Left lung (tissue), 10 donors: ENCODE data around the gene CENPP. TPM values are rescaled to one million over a fixed set of nuclear protein-coding genes. Genes with fewer than 3 reads are reported as not detected.
A peak's percentile ranks its signal among the peaks of the same experiment; 100 is the strongest.

Experiments used
- ATAC-seq: fragments of 200-7000 bp; cut with Tn5 transposase; one replicate; pipeline ENCODE4 v1.9.1; 2020; ENCODE audit warnings: moderate library complexity
- DNase-seq, 4 donors: peaks; one replicate each; pipeline ENCODE4 v3.0.0-alpha.2; 2013 to 2020
- H3K27ac ChIP-seq, 2 donors: fragments of 200-600 bp; sonication (generic) in 1 of 2; one replicate each; pipeline versions ENCODE4 v1.5.0 to v1.8.0; 2020 to 2021
- H3K27me3 ChIP-seq, 2 donors: fragments of 200-600 bp; sonication (generic) in 1 of 2; one replicate each; pipeline versions ENCODE4 v1.5.0 to v1.8.0; 2020 to 2021
- H3K36me3 ChIP-seq, 2 donors: fragments of 200-600 bp; sonication (generic) in 1 of 2; one replicate each; pipeline versions ENCODE4 v1.5.0 to v1.8.0; 2020 to 2021
- H3K4me1 ChIP-seq, 2 donors: fragments of 200-600 bp; one replicate each; pipeline ENCODE4 v1.8.0; 2021
- H3K4me3 ChIP-seq, 2 donors: fragments of 200-600 bp; sonication (generic) in 1 of 2; one replicate each; pipeline versions ENCODE4 v1.5.0 to v1.8.0; 2020 to 2021; ENCODE audit warnings: mild to moderate bottlenecking in 1 of 2
- H3K9me3 ChIP-seq, 2 donors: fragments of 200-600 bp; sonication (generic) in 1 of 2; one replicate each; pipeline versions ENCODE4 v1.5.0 to v1.8.0; 2020 to 2021
- intact Hi-C, 2 donors: fragments of 100-400 bp; cut with DNase I; formaldehyde crosslinking; loops; one replicate each; pipeline versions ENCODE4 v1.11.2 to v1.14.2; 2022
- polyA plus RNA-seq, 6 donors: library from polyadenylated mRNA; unstranded; fragments of 120-200 nt; gene quantifications; one replicate each; pipeline ENCODE4 v1.2.1, GENCODE V29; 2013; ENCODE audit not compliant: insufficient read length in 6 of 6
- total RNA-seq, 2 donors: library from RNA; stranded (reverse); fragmentation: NEBNext Ultra II Directional; extraction: Animal tissue kit (Norgen Biotek cat#: 25700); gene quantifications; one replicate each; pipeline ENCODE4 v1.2.1, GENCODE V29; 2021
- TF ChIP-seq, protein P1 (sequence below), 2 donors: fragments of 200-600 bp; sonication (generic) in 1 of 2; IDR thresholded peaks; one replicate each; pipeline versions ENCODE4 v1.5.0 to v1.8.0; 2021; ENCODE audit warnings: antibody characterized with exemption in 2 of 2
- donor health status: DM: no; HTN: yes; CAD: no.
- donor health status: DM: no; HTN: no; CAD: no.

The CENPP gene
- total and polyA plus RNA-seq, 8 donors = 3.2 to 9.0 (median 5.7) TPM

DNA sequence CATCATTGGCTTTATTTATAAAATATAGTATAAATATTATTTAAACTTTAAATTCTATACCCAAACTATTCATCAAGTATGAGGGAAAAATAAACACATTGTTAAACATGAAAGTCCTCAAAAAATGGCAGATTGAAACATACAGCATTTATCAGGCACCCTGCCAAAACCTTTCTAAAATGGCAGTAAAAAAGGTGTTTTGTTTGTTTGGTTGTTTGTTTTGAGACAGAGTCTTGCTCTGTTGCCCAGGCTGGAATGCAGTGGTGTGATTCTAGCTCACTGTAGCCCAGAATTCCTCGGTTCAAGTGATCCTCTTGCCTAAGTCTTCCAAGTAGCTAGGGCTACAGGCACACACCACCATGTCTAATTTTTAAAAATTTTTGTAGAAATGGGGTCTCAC, 270.2 kb downstream of the CENPP start:
- ATAC-seq = no peak
- intact Hi-C loops = no loop called here
- no peaks in the 10 kb centered on the region for H3K27me3 ChIP-seq
- peaks cover 5 to 7% of the 10 kb centered on the region in 2 donors for H3K4me1 ChIP-seq
- H3K4me3 ChIP-seq = no peak overlapping the region
- DNase-seq = no peak
- TF ChIP-seq, protein P1, sequence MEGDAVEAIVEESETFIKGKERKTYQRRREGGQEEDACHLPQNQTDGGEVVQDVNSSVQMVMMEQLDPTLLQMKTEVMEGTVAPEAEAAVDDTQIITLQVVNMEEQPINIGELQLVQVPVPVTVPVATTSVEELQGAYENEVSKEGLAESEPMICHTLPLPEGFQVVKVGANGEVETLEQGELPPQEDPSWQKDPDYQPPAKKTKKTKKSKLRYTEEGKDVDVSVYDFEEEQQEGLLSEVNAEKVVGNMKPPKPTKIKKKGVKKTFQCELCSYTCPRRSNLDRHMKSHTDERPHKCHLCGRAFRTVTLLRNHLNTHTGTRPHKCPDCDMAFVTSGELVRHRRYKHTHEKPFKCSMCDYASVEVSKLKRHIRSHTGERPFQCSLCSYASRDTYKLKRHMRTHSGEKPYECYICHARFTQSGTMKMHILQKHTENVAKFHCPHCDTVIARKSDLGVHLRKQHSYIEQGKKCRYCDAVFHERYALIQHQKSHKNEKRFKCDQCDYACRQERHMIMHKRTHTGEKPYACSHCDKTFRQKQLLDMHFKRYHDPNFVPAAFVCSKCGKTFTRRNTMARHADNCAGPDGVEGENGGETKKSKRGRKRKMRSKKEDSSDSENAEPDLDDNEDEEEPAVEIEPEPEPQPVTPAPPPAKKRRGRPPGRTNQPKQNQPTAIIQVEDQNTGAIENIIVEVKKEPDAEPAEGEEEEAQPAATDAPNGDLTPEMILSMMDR (IDR thresholded peaks at IDR 0.05) = no peak
- H3K27ac ChIP-seq = no peak overlapping the region
- no peaks in the 10 kb centered on the region for H3K9me3 ChIP-seq
- no peaks in the 10 kb centered on the region for H3K36me3 ChIP-seq

DNA sequence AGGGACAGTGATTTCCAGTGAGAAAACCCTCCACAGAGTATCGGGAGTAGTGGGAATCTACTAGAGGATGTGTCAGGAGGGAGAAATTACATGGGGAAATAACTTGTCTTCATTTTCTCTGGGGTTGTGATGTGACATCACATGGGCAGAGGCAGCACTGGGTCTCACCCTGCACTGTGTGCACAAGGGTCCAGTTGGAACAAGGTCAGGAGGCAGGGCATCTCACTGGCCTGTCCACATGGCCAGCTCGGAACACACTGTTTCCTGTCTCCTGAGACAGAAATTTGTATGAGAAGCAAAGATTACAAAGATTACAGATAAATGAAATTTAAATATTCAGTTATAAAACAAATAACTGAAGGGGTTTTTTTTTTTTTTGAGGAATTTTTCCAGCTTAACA, 272.6 kb downstream of the CENPP start:
- intact Hi-C loops = no loop called here
- Histone ChIP-seq H3K9me3 (no peaks in the 10 kb centered on the region), H3K36me3 (no peaks in the 10 kb centered on the region), H3K27me3 (no peaks in the 10 kb centered on the region), H3K27ac (no peak overlapping the region), H3K4me1 (peaks cover 0 to 5% of the 10 kb centered on the region in 2 donors), H3K4me3 (no peak overlapping the region)
- TF ChIP-seq, protein P1 (IDR thresholded peaks at IDR 0.05) = no peak
- no peak for DNase-seq
- no peak for ATAC-seq

DNA sequence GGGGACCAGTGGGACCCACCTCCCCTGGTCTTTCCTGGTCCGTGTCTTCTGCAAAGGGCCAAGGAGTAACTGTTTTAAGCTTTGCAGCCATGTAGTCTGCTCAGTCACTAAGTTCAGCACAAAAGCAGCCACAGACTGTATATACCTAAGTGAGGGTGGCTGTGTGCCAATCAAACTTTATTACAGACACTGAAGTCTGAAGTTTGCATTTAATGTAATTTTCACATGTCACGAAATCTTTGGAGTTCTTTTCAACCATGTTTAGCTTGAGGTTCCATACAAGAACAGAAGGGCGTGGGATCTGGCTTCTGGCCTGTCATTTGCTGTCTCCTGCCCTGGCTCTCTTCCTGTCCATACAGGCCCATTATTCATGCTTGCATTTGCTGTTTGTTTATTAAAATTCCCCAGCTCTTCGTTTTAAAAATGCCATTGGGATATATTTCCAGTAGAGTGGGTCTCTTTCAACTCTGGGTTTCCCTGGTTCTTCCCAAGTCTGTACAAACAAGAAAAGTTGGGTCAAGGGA, 274.2 kb downstream of the CENPP start:
- Histone ChIP-seq H3K9me3 (peaks cover 0 to 6% of the 10 kb centered on the region in 2 donors), H3K27me3 (no peaks in the 10 kb centered on the region), H3K27ac (no peak overlapping the region), H3K4me1 (peaks cover 0 to 5% of the 10 kb centered on the region in 2 donors), H3K4me3 (no peak overlapping the region), H3K36me3 (no peaks in the 10 kb centered on the region)
- ATAC-seq (no peak), DNase-seq (no peak)
- TF ChIP-seq, protein P1 (IDR thresholded peaks at IDR 0.05) = no peak
- intact Hi-C loops = no loop called here

DNA sequence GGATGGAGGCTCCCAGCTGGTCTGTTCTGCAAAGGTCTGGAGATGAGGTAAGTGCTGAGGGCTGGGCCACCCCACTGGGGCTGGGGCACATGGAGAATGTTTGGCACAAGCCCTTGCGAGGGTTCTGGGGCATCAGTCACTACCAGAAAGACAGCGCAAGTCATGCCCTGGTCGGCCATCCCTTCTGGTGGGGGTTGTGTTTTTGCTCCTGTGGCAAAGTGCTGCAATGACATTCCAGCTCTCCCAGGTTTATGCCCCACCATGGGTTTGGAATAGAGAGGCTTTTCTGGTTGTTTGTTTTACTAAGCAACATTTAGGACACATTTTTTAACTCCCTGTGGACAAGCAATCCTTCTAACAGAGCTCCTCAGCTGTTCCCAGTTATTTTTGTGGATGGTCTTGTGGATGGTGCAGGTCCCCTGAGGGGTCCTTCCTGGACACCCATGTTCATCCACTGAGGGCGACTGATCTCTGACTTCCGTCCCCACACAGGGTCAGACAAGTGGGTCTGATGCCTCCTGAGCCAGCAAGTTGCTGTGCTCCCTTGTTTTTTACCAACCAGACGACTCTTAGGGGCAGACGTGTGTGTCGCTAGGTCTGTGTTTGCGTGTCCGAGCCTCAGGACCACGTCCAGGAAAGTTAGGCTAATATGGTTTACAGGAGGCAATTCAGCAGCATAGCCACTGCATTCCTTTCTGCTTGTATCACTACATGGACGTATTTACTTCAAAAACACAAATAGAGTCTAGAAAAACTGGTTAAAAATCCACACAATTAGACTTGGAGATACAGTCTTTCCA, 274.9 kb downstream of the CENPP start:
- Histone ChIP-seq H3K4me1 (peaks cover 0 to 5% of the 10 kb centered on the region in 2 donors), H3K36me3 (no peaks in the 10 kb centered on the region), H3K27me3 (no peaks in the 10 kb centered on the region), H3K9me3 (peaks cover 0 to 6% of the 10 kb centered on the region in 2 donors), H3K4me3 (no peak overlapping the region), H3K27ac (peak overlapping the region in 1 of 2 donors; percentile 53)
- intact Hi-C loops = no loop called here
- ATAC-seq (peak; percentile 52), DNase-seq (no peak)
- TF ChIP-seq, protein P1 (IDR thresholded peaks at IDR 0.05) = no peak

DNA sequence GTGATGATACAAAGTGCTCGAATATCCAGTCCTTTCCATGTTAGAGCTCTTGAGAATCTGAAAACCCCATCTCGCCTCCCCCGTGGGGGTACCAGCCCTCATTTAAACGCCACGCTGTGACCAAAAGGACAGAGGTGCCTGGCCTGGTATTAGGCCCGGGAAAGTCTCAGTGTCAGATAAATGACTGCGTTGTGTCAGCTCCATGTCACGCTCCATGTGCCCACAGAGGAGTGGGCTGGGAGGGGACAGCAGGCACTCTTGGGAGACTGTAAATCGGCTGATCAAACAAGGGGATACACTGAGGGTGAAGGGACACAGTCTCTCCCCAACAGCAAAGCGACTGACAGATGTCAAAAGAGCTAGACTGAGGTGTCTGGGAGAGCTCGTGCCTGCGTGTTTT, 275.7 kb downstream of the CENPP start:
- Histone ChIP-seq H3K4me3 (no peak overlapping the region), H3K36me3 (no peaks in the 10 kb centered on the region), H3K27ac (peak overlapping the region in 1 of 2 donors; percentile 53), H3K4me1 (peaks cover 0 to 5% of the 10 kb centered on the region in 2 donors), H3K27me3 (no peaks in the 10 kb centered on the region), H3K9me3 (peaks cover 0 to 6% of the 10 kb centered on the region in 2 donors)
- DNase-seq (no peak), ATAC-seq (no peak)
- intact Hi-C loops = no loop called here
- TF ChIP-seq, protein P1 (IDR thresholded peaks at IDR 0.05) = no peak
